Fibroblast of lung (primary cell): ENCODE results near the gene LRRC8C.

ENCODE experiments used
- CTCF ChIP-seq, 2 donors: IDR thresholded peaks in 1 of 2; conservative IDR thresholded peaks in 1 of 2; 1 replicate in 1 of 2; 2 replicates in 1 of 2; pipeline ENCODE4 v1.5.1; 2011 to 2012; ENCODE audit warnings: low read length in 2 of 2, control low read depth in 1 of 2, inconsistent platforms in 1 of 2, low read depth in 1 of 2, mild to moderate bottlenecking in 1 of 2
- EZH2 ChIP-seq: IDR thresholded peaks from 2 replicates; pipeline ENCODE4 v1.5.1; 2012; ENCODE audit warnings: low read length, control low read depth, mild to moderate bottlenecking; ENCODE audit errors: missing control alignments

GRCh38 chr1:89699451-89699986 is 66.6 kb downstream of the LRRC8C start:
- TF ChIP-seq CTCF (conservative IDR thresholded peaks at IDR 0.05 in 1 of 2, IDR thresholded peaks at IDR 0.05 in 1 of 2; ENCODE audit: low read depth in 1 of 2, low read length in 2 of 2), result no peak
- TF ChIP-seq EZH2, result no peak
